Neural progenitor cell (in vitro differentiated cells): Measurements from ENCODE around the gene SOD2. TPM values are rescaled to one million over a fixed set of nuclear protein-coding genes. Genes with fewer than 3 reads are reported as not detected.
"Not testable (repeated sequence)": the region's sequence is repeated elsewhere in the genome, so short reads cannot be mapped to it uniquely, and the experiment has no call there.

ENCODE experiments used
- DNase-seq: peaks from one replicate; pipeline ENCODE4 v3.0.0-alpha.2; 2016; ENCODE audit warnings: low spot score
- H2AFZ ChIP-seq: fragments of 200-600 bp; sonication (generic); replicated peaks from 2 replicates; pipeline ENCODE4 v1.6.1; 2016; ENCODE audit warnings: antibody characterized with exemption
- H3F3A ChIP-seq: fragments of 200-600 bp; sonication (generic); 2 replicates; pipeline ENCODE4 v1.6.1; 2016; ENCODE audit warnings: antibody characterized with exemption, low read depth
- H3K27ac ChIP-seq: fragments of 200-600 bp; sonication (generic); 2 replicates; pipeline ENCODE4 v1.5.1; 2016; ENCODE audit warnings: mild to moderate bottlenecking
- H3K27me3 ChIP-seq: fragments of 200-600 bp; sonication (generic); 2 replicates; pipeline ENCODE4 v1.6.1; 2016; ENCODE audit warnings: mild to moderate bottlenecking, moderate library complexity
- H3K36me3 ChIP-seq: fragments of 200-600 bp; sonication (generic); 2 replicates; pipeline ENCODE4 v1.5.1; 2016
- H3K4me1 ChIP-seq: fragments of 200-600 bp; sonication (generic); 2 replicates; pipeline ENCODE4 v1.6.1; 2016; ENCODE audit warnings: mixed run types
- H3K4me2 ChIP-seq: fragments of 200-600 bp; sonication (generic); 2 replicates; pipeline ENCODE4 v1.6.1; 2016
- H3K4me3 ChIP-seq: fragments of 200-600 bp; sonication (generic); 2 replicates; pipeline ENCODE4 v1.5.1; 2016
- H3K79me2 ChIP-seq: fragments of 200-600 bp; sonication (generic); 2 replicates; pipeline ENCODE4 v1.6.1; 2016; ENCODE audit warnings: low read depth
- H3K9ac ChIP-seq: fragments of 200-600 bp; sonication (generic); 2 replicates; pipeline ENCODE4 v1.6.1; 2016
- H3K9me3 ChIP-seq: fragments of 200-600 bp; sonication (generic); 2 replicates; pipeline ENCODE4 v1.5.1; 2016; ENCODE audit warnings: low read depth
- H4K20me1 ChIP-seq: fragments of 200-600 bp; sonication (generic); 2 replicates; pipeline ENCODE4 v1.6.1; 2016; ENCODE audit warnings: low read depth
- H3K27ac Mint-ChIP-seq: 3 replicates; pipeline ENCODE4 v1.8.0; 2021; ENCODE audit warnings: mixed read lengths
- H3K27me3 Mint-ChIP-seq: 2 replicates; pipeline ENCODE4 v1.8.0; 2022; ENCODE audit warnings: low read depth, mild to moderate bottlenecking, inconsistent platforms, moderate library complexity, mixed read lengths; ENCODE audit not compliant: insufficient read depth
- H3K36me3 Mint-ChIP-seq: 3 replicates; pipeline ENCODE4 v1.8.0; 2021; ENCODE audit warnings: mixed read lengths
- H3K4me1 Mint-ChIP-seq: 3 replicates; pipeline ENCODE4 v1.8.0; 2021; ENCODE audit warnings: mixed read lengths
- H3K4me3 Mint-ChIP-seq: 3 replicates; pipeline ENCODE4 v1.8.0; 2021; ENCODE audit warnings: mild to moderate bottlenecking, moderate library complexity, mixed read lengths
- H3K9me3 Mint-ChIP-seq: 3 replicates; pipeline ENCODE4 v1.8.0; 2020; ENCODE audit warnings: mixed read lengths
- EZH2 ChIP-seq: fragments of 200-600 bp; sonication (generic); IDR thresholded peaks from 2 replicates; pipeline ENCODE4 v1.6.1; 2017; ENCODE audit warnings: antibody characterized with exemption, mild to moderate bottlenecking, moderate library complexity
- EZH2phosphoT487 ChIP-seq: fragments of 200-600 bp; sonication (generic); IDR thresholded peaks from 2 replicates; pipeline ENCODE4 v1.6.1; 2017; ENCODE audit warnings: antibody characterized with exemption
- total RNA-seq: library from RNA; depleted of rRNA; stranded (reverse); fragments of >200 nt; gene quantifications from 2 replicates; pipeline ENCODE4 v1.2.3, GENCODE V29; 2015; ENCODE audit warnings: low replicate concordance
- TF ChIP-seq, protein P1 (sequence below): fragments of 200-600 bp; sonication (generic); IDR thresholded peaks from 2 replicates; pipeline ENCODE4 v1.5.1; 2017; ENCODE audit warnings: antibody characterized with exemption, mild to moderate bottlenecking

SOD2 gene
- total RNA-seq, 1 donor from 2014 or later, result 67.2 TPM

- peaks cover 88% of the 10 kb centered on the region for H3K79me2 ChIP-seq
- H3K9me3 Mint-ChIP-seq, result no peaks in the 10 kb centered on the region
- H3K9me3 ChIP-seq, result no peaks in the 10 kb centered on the region
- peaks cover 22% of the 10 kb centered on the region for H4K20me1 ChIP-seq
- peak overlapping the region; percentile 64 for H3K4me3 Mint-ChIP-seq
- no peak overlapping the region for H3K4me2 ChIP-seq
- H3K36me3 Mint-ChIP-seq, result peaks cover 16% of the 10 kb centered on the region
- H3F3A ChIP-seq, result peaks cover 30% of the 10 kb centered on the region
- no peak overlapping the region for H3K4me3 ChIP-seq
- no peaks in the 10 kb centered on the region for H3K36me3 ChIP-seq
- H3K27me3 Mint-ChIP-seq, result peaks cover 3% of the 10 kb centered on the region
- H3K4me1 Mint-ChIP-seq, result peaks cover 23% of the 10 kb centered on the region
- no peak for TF ChIP-seq EZH2
- TF ChIP-seq, protein P1, sequence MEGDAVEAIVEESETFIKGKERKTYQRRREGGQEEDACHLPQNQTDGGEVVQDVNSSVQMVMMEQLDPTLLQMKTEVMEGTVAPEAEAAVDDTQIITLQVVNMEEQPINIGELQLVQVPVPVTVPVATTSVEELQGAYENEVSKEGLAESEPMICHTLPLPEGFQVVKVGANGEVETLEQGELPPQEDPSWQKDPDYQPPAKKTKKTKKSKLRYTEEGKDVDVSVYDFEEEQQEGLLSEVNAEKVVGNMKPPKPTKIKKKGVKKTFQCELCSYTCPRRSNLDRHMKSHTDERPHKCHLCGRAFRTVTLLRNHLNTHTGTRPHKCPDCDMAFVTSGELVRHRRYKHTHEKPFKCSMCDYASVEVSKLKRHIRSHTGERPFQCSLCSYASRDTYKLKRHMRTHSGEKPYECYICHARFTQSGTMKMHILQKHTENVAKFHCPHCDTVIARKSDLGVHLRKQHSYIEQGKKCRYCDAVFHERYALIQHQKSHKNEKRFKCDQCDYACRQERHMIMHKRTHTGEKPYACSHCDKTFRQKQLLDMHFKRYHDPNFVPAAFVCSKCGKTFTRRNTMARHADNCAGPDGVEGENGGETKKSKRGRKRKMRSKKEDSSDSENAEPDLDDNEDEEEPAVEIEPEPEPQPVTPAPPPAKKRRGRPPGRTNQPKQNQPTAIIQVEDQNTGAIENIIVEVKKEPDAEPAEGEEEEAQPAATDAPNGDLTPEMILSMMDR, result no peak
- peaks cover 17% of the 10 kb centered on the region for H3K4me1 ChIP-seq
- no peaks in the 10 kb centered on the region for H3K27me3 ChIP-seq
- no peak for DNase-seq
- H3K27ac ChIP-seq, result no peak overlapping the region
- H3K9ac ChIP-seq, result no peak overlapping the region
- H3K27ac Mint-ChIP-seq, result no peak overlapping the region
- no peak overlapping the region for H2AFZ ChIP-seq
Measured at GRCh38 chr6:159724778-159725177, 31.7 kb upstream of the SOD2 start.

DNA sequence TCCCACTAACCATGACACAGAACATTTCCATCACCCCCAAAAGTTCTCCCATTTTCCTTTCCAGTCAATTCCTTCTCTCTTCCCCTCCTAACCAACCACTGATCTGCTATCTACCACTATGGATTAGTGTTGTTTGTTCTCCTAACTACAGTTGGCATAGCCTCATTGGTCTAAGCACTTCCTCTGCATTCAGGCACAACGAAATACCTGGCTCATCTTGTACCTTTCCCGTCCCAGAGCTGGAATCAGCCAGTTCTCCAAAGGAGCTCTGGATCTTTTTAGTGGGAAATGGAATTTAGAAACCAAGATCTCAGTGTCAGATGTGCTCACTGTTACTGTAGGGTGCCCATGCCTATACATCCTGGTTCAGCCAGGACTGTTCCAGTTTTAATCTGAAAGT, 30.2 kb upstream of the SOD2 start:
- Histone ChIP-seq H3K4me2 (no peak overlapping the region), H3K36me3 (no peaks in the 10 kb centered on the region), H3K79me2 (peaks cover 78% of the 10 kb centered on the region), H3K4me3 (no peak overlapping the region), H3K27me3 (no peaks in the 10 kb centered on the region), H3K27ac (no peak overlapping the region), H4K20me1 (peaks cover 10% of the 10 kb centered on the region), H2AFZ (no peak overlapping the region), H3K9me3 (no peaks in the 10 kb centered on the region), H3K9ac (no peak overlapping the region), H3K4me1 (peaks cover 7% of the 10 kb centered on the region), H3F3A (peaks cover 27% of the 10 kb centered on the region)
- H3K27ac Mint-ChIP-seq, result no peak overlapping the region
- peaks cover 13% of the 10 kb centered on the region for H3K36me3 Mint-ChIP-seq
- peaks cover 9% of the 10 kb centered on the region for H3K4me1 Mint-ChIP-seq
- DNase-seq, result no peak
- no peak overlapping the region for H3K4me3 Mint-ChIP-seq
- no peaks in the 10 kb centered on the region for H3K9me3 Mint-ChIP-seq
- TF ChIP-seq, protein P1, result no peak
- no peak for TF ChIP-seq EZH2phosphoT487
- TF ChIP-seq EZH2, result no peak
- H3K27me3 Mint-ChIP-seq, result peaks cover 3% of the 10 kb centered on the region

DNA sequence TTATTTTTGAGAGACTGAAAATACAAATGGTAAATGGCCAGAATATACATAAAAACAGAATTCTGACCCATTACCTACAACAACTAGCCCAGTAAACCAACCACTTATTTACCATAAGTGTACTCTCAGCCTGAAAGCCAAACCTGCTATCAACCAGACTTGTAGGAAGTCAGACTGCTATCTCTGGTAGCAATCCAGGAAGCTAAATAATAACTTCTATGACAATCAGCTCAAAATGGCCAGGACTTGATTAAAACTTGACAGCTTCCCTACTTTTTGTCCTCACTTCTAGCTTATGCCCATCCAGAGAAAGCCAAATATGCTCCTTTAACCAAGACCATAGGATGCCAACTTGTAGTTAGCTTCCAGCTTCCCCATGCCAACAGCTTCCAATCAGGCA, 29.6 kb upstream of the SOD2 start:
- peaks cover 13% of the 10 kb centered on the region for H3K36me3 Mint-ChIP-seq
- Histone ChIP-seq H3K9ac (no peak overlapping the region), H3K4me1 (peaks cover 7% of the 10 kb centered on the region), H3K27ac (no peak overlapping the region), H4K20me1 (peaks cover 6% of the 10 kb centered on the region), H2AFZ (no peak overlapping the region), H3K27me3 (no peaks in the 10 kb centered on the region), H3K9me3 (no peaks in the 10 kb centered on the region), H3K79me2 (peaks cover 72% of the 10 kb centered on the region), H3F3A (peaks cover 21% of the 10 kb centered on the region), H3K4me3 (no peak overlapping the region), H3K36me3 (no peaks in the 10 kb centered on the region), H3K4me2 (no peak overlapping the region)
- peaks cover 9% of the 10 kb centered on the region for H3K4me1 Mint-ChIP-seq
- no peak for DNase-seq
- peaks cover 3% of the 10 kb centered on the region for H3K27me3 Mint-ChIP-seq
- H3K27ac Mint-ChIP-seq, result no peak overlapping the region
- TF ChIP-seq EZH2phosphoT487, result no peak
- H3K4me3 Mint-ChIP-seq, result no peak overlapping the region
- H3K9me3 Mint-ChIP-seq, result no peaks in the 10 kb centered on the region

DNA sequence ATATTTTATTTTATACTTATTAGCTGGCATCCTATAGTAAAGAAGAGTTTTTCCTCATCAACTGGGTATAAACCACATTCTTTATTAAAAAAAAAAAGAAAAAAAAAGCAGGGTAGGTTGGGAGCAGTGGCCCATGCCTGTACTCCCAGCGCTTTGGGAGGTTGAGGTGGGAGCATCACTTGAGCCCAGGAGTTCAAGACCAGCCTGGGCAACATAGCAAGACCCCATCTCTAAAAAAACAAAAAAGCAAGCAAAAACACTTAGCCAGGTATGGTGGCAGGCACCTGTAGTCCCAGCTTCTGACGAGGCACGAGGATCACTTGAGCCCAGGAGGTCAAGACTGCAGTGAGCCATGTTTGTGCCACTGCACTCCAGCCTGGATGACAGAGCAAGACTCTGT, 28.9 kb upstream of the SOD2 start:
- H3K27ac Mint-ChIP-seq, H3K9me3 Mint-ChIP-seq, H3K36me3 ChIP-seq, H3K9ac ChIP-seq, H3K4me1 Mint-ChIP-seq, H2AFZ ChIP-seq, H3K4me3 ChIP-seq, H3K27ac ChIP-seq, H3K27me3 Mint-ChIP-seq, DNase-seq, H3K4me3 Mint-ChIP-seq, H4K20me1 ChIP-seq, H3K9me3 ChIP-seq, H3K27me3 ChIP-seq, H3K4me2 ChIP-seq: not testable (repeated sequence)
- peaks cover 12% of the 10 kb centered on the region for H3K4me1 ChIP-seq
- H3K79me2 ChIP-seq, result peaks cover 69% of the 10 kb centered on the region
- H3F3A ChIP-seq, result peaks cover 17% of the 10 kb centered on the region
- peaks cover 13% of the 10 kb centered on the region for H3K36me3 Mint-ChIP-seq
